IMR-90 (cell line): Measurements from ENCODE around the gene SRRD. TPM values are rescaled to one million over a fixed set of nuclear protein-coding genes. Genes with fewer than 3 reads are reported as not detected.

Source experiments
- ATAC-seq: fragments of 200-7000 bp; cut with Tn5 transposase; 2 replicates; pipeline ENCODE4 v1.9.1; 2020; ENCODE audit warnings: low read depth, mild to moderate bottlenecking, moderate library complexity
- BruUV-seq: library from RNA; stranded (reverse); fragments of 400-500 nt; replicated peaks from 2 replicates; lab custom pipeline; 2021; lab: Mats Ljungman, UMichigan
- CTCF ChIA-PET: fragments of 300-600 bp; formaldehyde crosslinking; extraction: SDS; loops from one replicate; lab custom pipeline; 2021; ENCODE audit warnings: antibody characterized with exemption; lab: Yijun Ruan, JAX
- POLR2A ChIA-PET: fragments of 300-600 bp; sonication (Branson Sonifier 250); formaldehyde crosslinking; loops from one replicate; lab custom pipeline; 2022; ENCODE audit warnings: antibody characterized with exemption; ENCODE audit not compliant: unreplicated experiment; lab: Charles Lee
- DNase-seq: peaks from one replicate; pipeline ENCODE4 v3.0.0; 2013
- H2AFZ ChIP-seq: replicated peaks from 2 replicates; pipeline ENCODE3; 2013; ENCODE audit warnings: low read length, mild to moderate bottlenecking; ENCODE audit not compliant: poor library complexity
- H2AK5ac ChIP-seq: 2 replicates; pipeline ENCODE4 v1.6.1; 2013; ENCODE audit warnings: low read depth, low read length, inconsistent platforms
- H2AK9ac ChIP-seq: replicated peaks from 2 replicates; pipeline ENCODE3; 2013; ENCODE audit warnings: mild to moderate bottlenecking, low read depth, low read length, moderate library complexity; ENCODE audit not compliant: poor library complexity
- H2BK120ac ChIP-seq: 2 replicates; pipeline ENCODE4 v1.6.1; 2013; ENCODE audit warnings: low read depth, low read length, inconsistent platforms
- H2BK15ac ChIP-seq: 3 replicates; pipeline ENCODE4 v1.6.1; 2013; ENCODE audit warnings: low read depth, low read length, inconsistent platforms
- H2BK20ac ChIP-seq: 2 replicates; pipeline ENCODE4 v1.6.1; 2013; ENCODE audit warnings: low read depth, mild to moderate bottlenecking, inconsistent platforms, low read length, moderate library complexity
- H2BK5ac ChIP-seq: 2 replicates; pipeline ENCODE4 v1.6.1; 2013; ENCODE audit warnings: mild to moderate bottlenecking, low read depth, low read length, inconsistent platforms; ENCODE audit not compliant: poor library complexity, severe bottlenecking
- H3K14ac ChIP-seq: replicated peaks from 2 replicates; pipeline ENCODE4 v1.6.1; 2013; ENCODE audit warnings: low read depth, low read length, inconsistent platforms
- H3K18ac ChIP-seq: 2 replicates; pipeline ENCODE4 v1.6.1; 2013; ENCODE audit warnings: low read depth, low read length, control low read depth
- H3K23ac ChIP-seq: 2 replicates; pipeline ENCODE4 v1.6.1; 2013; ENCODE audit warnings: low read depth, low read length, inconsistent platforms
- H3K27ac ChIP-seq: 2 replicates; pipeline ENCODE4 v1.5.1; 2013; ENCODE audit warnings: mild to moderate bottlenecking, control low read depth, low read length; ENCODE audit not compliant: insufficient read depth
- H3K27me3 ChIP-seq: 2 replicates; pipeline ENCODE4 v1.6.1; 2013; ENCODE audit warnings: low read length; ENCODE audit not compliant: control insufficient read depth, insufficient read depth
- H3K36me3 ChIP-seq: 2 replicates; pipeline ENCODE4 v1.6.1; 2013; ENCODE audit warnings: low read length, mixed read lengths; ENCODE audit not compliant: control insufficient read depth, insufficient read depth
- H3K4ac ChIP-seq: 2 replicates; pipeline ENCODE4 v1.6.1; 2013; ENCODE audit warnings: low read depth, low read length, inconsistent platforms
- H3K4me1 ChIP-seq: 2 replicates; pipeline ENCODE4 v1.6.1; 2013; ENCODE audit warnings: low read length, mixed read lengths; ENCODE audit not compliant: control insufficient read depth, insufficient read depth
- H3K4me2 ChIP-seq: 2 replicates; pipeline ENCODE4 v1.6.1; 2013; ENCODE audit warnings: low read depth, mild to moderate bottlenecking, control low read depth, low read length, moderate library complexity
- H3K4me3 ChIP-seq: 2 replicates; pipeline ENCODE4 v1.5.1; 2013; ENCODE audit warnings: low read depth, mild to moderate bottlenecking, control low read depth, low read length, moderate library complexity; ENCODE audit not compliant: insufficient read depth
- H3K56ac ChIP-seq: 2 replicates; pipeline ENCODE4 v1.6.1; 2013; ENCODE audit warnings: low read length, inconsistent platforms; ENCODE audit not compliant: insufficient read depth; ENCODE audit errors: extremely low read depth
- H3K79me1 ChIP-seq, 2 experiments: 2 replicates each; pipeline ENCODE4 v1.6.1; 2013; ENCODE audit warnings: low read length in 2 of 2, inconsistent platforms in 1 of 2, low read depth in 1 of 2
- H3K9ac ChIP-seq: 2 replicates; pipeline ENCODE4 v1.6.1; 2013; ENCODE audit warnings: low read depth, low read length, control low read depth
- H3K9me1 ChIP-seq: 2 replicates; pipeline ENCODE4 v1.6.1; 2013; ENCODE audit warnings: low read length, inconsistent platforms; ENCODE audit not compliant: insufficient read depth
- H3K9me3 ChIP-seq: 2 replicates; pipeline ENCODE4 v1.6.1; 2013; ENCODE audit warnings: low read length; ENCODE audit not compliant: control insufficient read depth, insufficient read depth
- H4K20me1 ChIP-seq: 2 replicates; pipeline ENCODE4 v1.6.1; 2013; ENCODE audit warnings: low read length, inconsistent platforms; ENCODE audit not compliant: insufficient read depth
- H4K5ac ChIP-seq: 2 replicates; pipeline ENCODE4 v1.6.1; 2013; ENCODE audit warnings: mild to moderate bottlenecking, low read depth, low read length, control low read depth
- H4K8ac ChIP-seq, 2 experiments: 2 replicates each; pipeline ENCODE4 v1.6.1; 2013; ENCODE audit warnings: low read depth in 2 of 2, low read length in 2 of 2, control low read depth in 1 of 2, inconsistent platforms in 1 of 2
- H4K91ac ChIP-seq: 2 replicates; pipeline ENCODE4 v1.6.1; 2013; ENCODE audit warnings: low read depth, low read length, inconsistent platforms; ENCODE audit not compliant: insufficient read depth
- CEBPB ChIP-seq: IDR thresholded peaks from 2 replicates; pipeline ENCODE4 v1.6.1; 2012; ENCODE audit warnings: low read depth, low read length, improper control_type of control experiment
- CHD1 ChIP-seq: IDR thresholded peaks from 2 replicates; pipeline ENCODE4 v1.6.1; 2012; ENCODE audit warnings: low read depth, low read length, improper control_type of control experiment
- MXI1 ChIP-seq: IDR thresholded peaks from 2 replicates; pipeline ENCODE4 v1.6.1; 2012; ENCODE audit warnings: low read depth, mild to moderate bottlenecking, low read length, moderate library complexity, borderline replicate concordance
- RCOR1 ChIP-seq: IDR thresholded peaks from 2 replicates; pipeline ENCODE4 v1.6.1; 2012; ENCODE audit warnings: mild to moderate bottlenecking, low read length, improper control_type of control experiment; ENCODE audit not compliant: insufficient replicate concordance
- WGBS, 2 experiments: methylation state at CpG; one replicate each; pipeline versions ENCODE4 v1.1.5 to v1.1.7; 2013; ENCODE audit warnings: missing lambda C conversion rate in 2 of 2; ENCODE audit not compliant: insufficient read length in 1 of 2; ENCODE audit errors: extremely low coverage in 2 of 2; 5-methylcytosine and 5-hydroxymethylcytosine counted together
- dilution Hi-C: fragments of 300-500 bp; cut with HindIII; formaldehyde crosslinking; loops from one replicate; pipeline ENCODE4 v1.14.3; 2018; ENCODE audit warnings: low sequenced_read_pairs; ENCODE audit not compliant: unreplicated experiment
- in situ Hi-C: fragments of 300-500 bp; cut with MboI; formaldehyde crosslinking; loops from 3 replicates; pipeline ENCODE4 v1.14.3; 2019; ENCODE audit warnings: low sequenced_read_pairs, inconsistent platforms, mixed read lengths
- intact Hi-C: fragments of 100-400 bp; cut with micrococcal nuclease; formaldehyde crosslinking; loops from 2 replicates; pipeline ENCODE4 v1.10.0; 2022
- polyA plus RNA-seq, 3 experiments: library from polyadenylated mRNA; depleted of rRNA; stranded (reverse); fragments of >200 nt; gene quantifications; 2 replicates each; pipeline ENCODE4 v1.2.3, GENCODE V29; 2012; ENCODE audit warnings: low replicate concordance in 1 of 3
- total RNA-seq: library from RNA; depleted of rRNA; stranded (reverse); fragments of >200 nt; gene quantifications from 2 replicates; pipeline ENCODE4 v1.2.3, GENCODE V29; 2012
- TF ChIP-seq, protein P1 (sequence below): conservative IDR thresholded peaks from 2 replicates; pipeline ENCODE4 v1.5.1; 2012; ENCODE audit warnings: mild to moderate bottlenecking, low read depth, low read length, improper control_type of control experiment

Gene SRRD
- total and polyA plus RNA-seq, 2 of the 4 experiments (the other 2 are of a cell fraction) = 18.3 to 24.0 TPM

- Histone ChIP-seq H3K4ac (no peak overlapping the region), H3K14ac (no peak overlapping the region), H2BK20ac (no peak overlapping the region), H3K18ac (no peak overlapping the region), H4K5ac (no peak overlapping the region), H2BK120ac (no peak overlapping the region), H2AK9ac (no peak overlapping the region), H3K9me3 (no peaks in the 10 kb centered on the region), H3K4me2 (no peak overlapping the region), H3K9me1 (no peaks in the 10 kb centered on the region), H3K56ac (no peak overlapping the region), H4K8ac (no peak overlapping the region), H3K36me3 (peaks cover 58% of the 10 kb centered on the region), H2BK15ac (no peak overlapping the region), H4K20me1 (no peaks in the 10 kb centered on the region), H3K9ac (no peak overlapping the region), H3K4me1 (no peaks in the 10 kb centered on the region), H2BK5ac (no peak overlapping the region), H4K91ac (no peak overlapping the region), H2AFZ (no peak overlapping the region), H3K27ac (no peak overlapping the region), H2AK5ac (no peak overlapping the region), H3K27me3 (no peaks in the 10 kb centered on the region), H3K79me1 (peaks cover 8 to 38% of the 10 kb centered on the region in 2 experiments; a peak in 3 of 4 replicates), H3K4me3 (no peak overlapping the region), H3K23ac (no peak overlapping the region)
- no CpG with 5 or more reads among the region's 4 CpGs for WGBS, 2 experiments
- no peak for TF ChIP-seq CHD1
- TF ChIP-seq, protein P1, sequence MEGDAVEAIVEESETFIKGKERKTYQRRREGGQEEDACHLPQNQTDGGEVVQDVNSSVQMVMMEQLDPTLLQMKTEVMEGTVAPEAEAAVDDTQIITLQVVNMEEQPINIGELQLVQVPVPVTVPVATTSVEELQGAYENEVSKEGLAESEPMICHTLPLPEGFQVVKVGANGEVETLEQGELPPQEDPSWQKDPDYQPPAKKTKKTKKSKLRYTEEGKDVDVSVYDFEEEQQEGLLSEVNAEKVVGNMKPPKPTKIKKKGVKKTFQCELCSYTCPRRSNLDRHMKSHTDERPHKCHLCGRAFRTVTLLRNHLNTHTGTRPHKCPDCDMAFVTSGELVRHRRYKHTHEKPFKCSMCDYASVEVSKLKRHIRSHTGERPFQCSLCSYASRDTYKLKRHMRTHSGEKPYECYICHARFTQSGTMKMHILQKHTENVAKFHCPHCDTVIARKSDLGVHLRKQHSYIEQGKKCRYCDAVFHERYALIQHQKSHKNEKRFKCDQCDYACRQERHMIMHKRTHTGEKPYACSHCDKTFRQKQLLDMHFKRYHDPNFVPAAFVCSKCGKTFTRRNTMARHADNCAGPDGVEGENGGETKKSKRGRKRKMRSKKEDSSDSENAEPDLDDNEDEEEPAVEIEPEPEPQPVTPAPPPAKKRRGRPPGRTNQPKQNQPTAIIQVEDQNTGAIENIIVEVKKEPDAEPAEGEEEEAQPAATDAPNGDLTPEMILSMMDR = no peak
- no peak for TF ChIP-seq RCOR1
- no peak for TF ChIP-seq MXI1
- TF ChIP-seq CEBPB = no peak
- no peak for ATAC-seq
- no TSS peak for BruUV-seq
- in situ Hi-C loops = no loop called here
- dilution Hi-C loops = no loop called here
- DNase-seq = no peak
- POLR2A ChIA-PET = no interaction called here
- CTCF ChIA-PET = no interaction called here
- intact Hi-C loops = no loop called here
Observed at GRCh38 chr22:26496456-26496855, 12.8 kb downstream of the SRRD start.
